Measurements from ENCODE around the gene PAQR6. TPM values are rescaled to one million over a fixed set of nuclear protein-coding genes. Genes with fewer than 3 reads are reported as not detected.

PAQR6 gene
- total and polyA plus RNA-seq, 10 of the 15 experiments (the other 5 are each of a cell fraction or from before 2014, with no cell fraction given) = 0.42 to 4.5 (median 1.3) TPM

GRCh38 chr1:156229809-156230472 lies 17.9 kb downstream of the PAQR6 start:
- Histone ChIP-seq H4K20me1 (ENCODE audit: control insufficient read depth, insufficient read depth) (no peaks in the 10 kb centered on the region), H3K79me2 (ENCODE audit: control insufficient read depth, insufficient read depth, low read length) (no peaks in the 10 kb centered on the region), H3K27ac (ENCODE audit: control insufficient read depth, insufficient read depth) (no peak overlapping the region), H3K9me3 (replicated peaks; ENCODE audit: control insufficient read depth, insufficient read depth, low read length) (no peaks in the 10 kb centered on the region), H3K4me3 (no peak overlapping the region), H3K36me3 (ENCODE audit: control insufficient read depth in 2 of 2, insufficient read depth in 2 of 2, low read length in 1 of 2) (peaks cover 3 to 4% of the 10 kb centered on the region in 2 experiments; a peak in 3 of 4 replicates), H3K4me1 (ENCODE audit: control insufficient read depth, insufficient read depth, low read length) (peaks cover 24% of the 10 kb centered on the region), H3K27me3 (replicated peaks in 1 of 2; ENCODE audit: control insufficient read depth in 2 of 2, insufficient read depth in 2 of 2, low read length in 1 of 2) (no peaks in the 10 kb centered on the region), H3K9ac (ENCODE audit: control insufficient read depth, insufficient read depth, low read length) (no peak overlapping the region), H2AFZ (ENCODE audit: control insufficient read depth, low read depth, low read length) (no peak overlapping the region), H3K4me2 (ENCODE audit: control insufficient read depth, insufficient read depth) (no peak overlapping the region)
- ATAC-seq = no peak
- ChIA-PET CTCF (interaction anchor here (1.0 to 14.2 kb wide), 4 partner anchors 51 to 216 kb away, joined by 3 to 502 read pairs (median 10); partner anchors contain the start of gene SEMA4A), RAD21 (ENCODE audit: unreplicated experiment) (interaction anchor here (10.0 kb wide), 1 partner anchor 82 kb away, joined by 361 read pairs; the partner anchor contains the start of gene SEMA4A), SMC1A (ENCODE audit: uncharacterized antibody, unreplicated experiment) (interaction anchor here (0.7 to 14.3 kb wide), 4 partner anchors 33 to 100 kb away, joined by 3 to 411 read pairs (median 4); partner anchors contain the start of gene SEMA4A), POLR2A (no interaction called here)
- no peak for DNase-seq (ENCODE audit: low read depth, low spot score)
- in situ Hi-C loops (cut with MboI) (no loop called here), intact Hi-C loops (cut with micrococcal nuclease; ENCODE audit: unreplicated experiment) (no loop called here)
- TF ChIP-seq TAF1 (IDR thresholded peaks at IDR 0.05; ENCODE audit: borderline replicate concordance, low read depth, low read length) (no peak), BHLHE40 (IDR thresholded peaks at IDR 0.05; ENCODE audit: borderline replicate concordance in 1 of 2, low read depth in 2 of 2, low read length in 1 of 2) (no peak), TBL1XR1 (IDR thresholded peaks at IDR 0.05; ENCODE audit: low read depth, low read length) (no peak), YY1 (IDR thresholded peaks at IDR 0.05; ENCODE audit: low read depth, low read length) (no peak), FOXM1 (IDR thresholded peaks at IDR 0.05; ENCODE audit: low read depth, low read length) (no peak), STAT3 (IDR thresholded peaks at IDR 0.05; ENCODE audit: low read depth, low read length) (no peak), CHD1 (IDR thresholded peaks at IDR 0.05; ENCODE audit: low read depth, low read length) (no peak), DPF2 (IDR thresholded peaks at IDR 0.05) (no peak), HDGF (IDR thresholded peaks at IDR 0.05) (no peak), CREM (IDR thresholded peaks at IDR 0.05; ENCODE audit: low read depth) (no peak), NFYB (IDR thresholded peaks at IDR 0.05; ENCODE audit: insufficient read depth, low read depth, low read length) (no peak), TCF7 (IDR thresholded peaks at IDR 0.05; ENCODE audit: borderline replicate concordance) (no peak), GATAD2B (conservative IDR thresholded peaks at IDR 0.05; ENCODE audit: low read depth) (no peak), MXI1 (IDR thresholded peaks at IDR 0.05; ENCODE audit: low read depth, low read length) (no peak), ASH2L (IDR thresholded peaks at IDR 0.05; ENCODE audit: borderline replicate concordance, low read depth) (no peak)
- TF ChIP-seq, protein P1, sequence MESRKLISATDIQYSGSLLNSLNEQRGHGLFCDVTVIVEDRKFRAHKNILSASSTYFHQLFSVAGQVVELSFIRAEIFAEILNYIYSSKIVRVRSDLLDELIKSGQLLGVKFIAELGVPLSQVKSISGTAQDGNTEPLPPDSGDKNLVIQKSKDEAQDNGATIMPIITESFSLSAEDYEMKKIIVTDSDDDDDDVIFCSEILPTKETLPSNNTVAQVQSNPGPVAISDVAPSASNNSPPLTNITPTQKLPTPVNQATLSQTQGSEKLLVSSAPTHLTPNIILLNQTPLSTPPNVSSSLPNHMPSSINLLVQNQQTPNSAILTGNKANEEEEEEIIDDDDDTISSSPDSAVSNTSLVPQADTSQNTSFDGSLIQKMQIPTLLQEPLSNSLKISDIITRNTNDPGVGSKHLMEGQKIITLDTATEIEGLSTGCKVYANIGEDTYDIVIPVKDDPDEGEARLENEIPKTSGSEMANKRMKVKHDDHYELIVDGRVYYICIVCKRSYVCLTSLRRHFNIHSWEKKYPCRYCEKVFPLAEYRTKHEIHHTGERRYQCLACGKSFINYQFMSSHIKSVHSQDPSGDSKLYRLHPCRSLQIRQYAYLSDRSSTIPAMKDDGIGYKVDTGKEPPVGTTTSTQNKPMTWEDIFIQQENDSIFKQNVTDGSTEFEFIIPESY (IDR thresholded peaks at IDR 0.05) = no peak
- TF ChIP-seq, protein P2, sequence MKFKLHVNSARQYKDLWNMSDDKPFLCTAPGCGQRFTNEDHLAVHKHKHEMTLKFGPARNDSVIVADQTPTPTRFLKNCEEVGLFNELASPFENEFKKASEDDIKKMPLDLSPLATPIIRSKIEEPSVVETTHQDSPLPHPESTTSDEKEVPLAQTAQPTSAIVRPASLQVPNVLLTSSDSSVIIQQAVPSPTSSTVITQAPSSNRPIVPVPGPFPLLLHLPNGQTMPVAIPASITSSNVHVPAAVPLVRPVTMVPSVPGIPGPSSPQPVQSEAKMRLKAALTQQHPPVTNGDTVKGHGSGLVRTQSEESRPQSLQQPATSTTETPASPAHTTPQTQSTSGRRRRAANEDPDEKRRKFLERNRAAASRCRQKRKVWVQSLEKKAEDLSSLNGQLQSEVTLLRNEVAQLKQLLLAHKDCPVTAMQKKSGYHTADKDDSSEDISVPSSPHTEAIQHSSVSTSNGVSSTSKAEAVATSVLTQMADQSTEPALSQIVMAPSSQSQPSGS (IDR thresholded peaks at IDR 0.05; ENCODE audit: low read length) = no peak
- TF ChIP-seq, protein P3, sequence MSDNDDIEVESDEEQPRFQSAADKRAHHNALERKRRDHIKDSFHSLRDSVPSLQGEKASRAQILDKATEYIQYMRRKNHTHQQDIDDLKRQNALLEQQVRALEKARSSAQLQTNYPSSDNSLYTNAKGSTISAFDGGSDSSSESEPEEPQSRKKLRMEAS (IDR thresholded peaks at IDR 0.05; ENCODE audit: low read depth, low read length) = no peak
- 91% methylated on average over 11 of the region's 11 CpGs for WGBS (ENCODE audit: insufficient coverage, insufficient replicate concordance, low lambda C conversion rate, missing lambda C conversion rate)
- FAIRE-seq = no peak
- BruUV-seq (replicated peaks) = no TSS peak

All from GM12878 (cell line).